DMS153 treated with DMSO at 0.1 percent for 48 hours (cell line): ENCODE measurements around the gene VWA8.

Experiments used
- DNase-seq: peaks from one replicate; lab custom pipeline; 2025; ENCODE audit not compliant: unreplicated experiment; lab: John Stamatoyannopoulos, UW

VWA8 gene

DNA sequence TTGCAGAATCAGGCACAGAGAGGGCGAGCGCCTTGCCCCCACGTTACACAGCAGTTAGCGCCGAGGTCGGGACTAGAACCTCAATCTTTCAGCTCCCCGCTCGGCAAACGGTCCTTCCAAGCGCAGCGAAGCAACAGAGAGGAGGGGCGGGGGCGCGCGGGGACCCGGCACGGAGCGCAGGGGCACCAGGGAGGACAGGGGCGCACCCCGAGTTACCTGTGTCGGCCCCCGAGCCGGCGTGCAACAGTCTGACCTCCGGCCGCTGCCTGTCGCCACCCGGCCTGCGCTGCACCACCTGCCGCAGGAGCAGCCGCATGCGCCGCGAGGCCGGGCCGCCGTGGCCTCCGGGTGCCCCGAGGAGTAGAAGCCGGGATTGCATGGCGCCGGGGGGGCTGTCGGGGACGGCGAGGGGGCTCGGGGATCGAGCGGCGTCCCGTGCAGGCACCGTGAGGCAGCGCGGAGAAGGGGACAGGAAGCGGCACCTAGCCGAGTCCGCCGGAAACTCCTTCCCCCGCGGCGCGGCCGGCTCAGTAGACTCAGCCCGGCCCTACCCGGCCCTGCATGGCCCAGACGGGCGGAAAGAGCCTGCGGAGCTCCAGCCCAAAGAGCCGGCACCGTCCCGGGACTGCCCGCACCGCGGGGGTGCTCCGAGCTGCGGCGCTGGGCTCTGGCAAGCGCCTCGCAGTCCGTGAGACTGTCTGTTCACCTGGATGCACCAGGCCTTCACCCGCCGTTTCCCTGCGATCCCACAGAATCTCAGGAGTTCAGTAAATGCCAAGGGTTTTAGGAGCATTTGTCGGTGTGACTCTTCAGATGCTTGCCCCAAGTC lies at the start of gene VWA8:
TSS of gene VWA8 (minus strand) at position 473 of the 829 bp plus-strand sequence. CDS start at position 379, 94 bp downstream.
- peak; percentile 76 for DNase-seq

- no peak for DNase-seq
Observed at GRCh38 chr13:42009057-42009456, 48.1 kb upstream of the VWA8 start.

- no peak for DNase-seq
Observed at GRCh38 chr13:42007844-42008243, 46.9 kb upstream of the VWA8 start.

- DNase-seq: no peak
Observed at GRCh38 chr13:42002066-42002465, 41.2 kb upstream of the VWA8 start.

DNA sequence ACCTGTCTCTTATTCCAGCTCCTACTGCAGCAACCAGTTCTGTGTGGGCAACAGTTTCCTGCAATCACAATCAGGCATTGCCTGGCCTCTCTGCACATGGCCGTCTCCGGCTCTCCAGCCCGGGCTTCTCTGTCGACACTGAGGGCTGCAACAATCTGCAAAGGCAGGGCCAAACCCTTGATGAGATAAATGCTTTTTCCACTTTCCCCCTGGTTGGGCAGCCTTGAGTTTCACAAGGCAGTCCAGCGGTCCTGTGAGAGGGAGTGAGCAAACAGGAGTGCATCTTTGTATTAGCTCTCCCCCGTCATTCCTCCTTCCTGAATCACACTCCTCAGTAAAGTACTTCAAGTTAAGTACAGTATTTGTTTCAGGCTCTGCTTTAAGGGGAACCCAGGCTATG lies 40.7 kb upstream of the VWA8 start:
- no peak for DNase-seq

DNA sequence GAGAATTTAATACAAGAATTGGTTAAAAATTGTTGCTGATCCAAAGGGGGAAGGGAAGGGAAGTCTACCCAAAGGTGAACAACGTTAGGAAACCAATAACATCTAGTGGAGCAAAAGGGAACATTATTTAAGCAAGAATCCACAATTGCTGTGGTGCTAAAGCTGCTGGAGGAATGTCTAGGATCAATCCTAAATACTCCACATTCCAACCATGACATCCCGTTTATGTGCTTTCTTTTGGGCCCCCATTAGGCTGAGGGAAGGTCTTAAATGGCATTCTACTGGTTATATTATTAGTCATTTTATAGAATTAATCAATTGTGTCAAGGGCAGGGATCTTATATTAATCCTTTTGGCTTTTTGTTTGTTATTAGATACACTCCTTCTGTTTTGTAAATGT lies 39.9 kb upstream of the VWA8 start:
- DNase-seq: no peak

DNA sequence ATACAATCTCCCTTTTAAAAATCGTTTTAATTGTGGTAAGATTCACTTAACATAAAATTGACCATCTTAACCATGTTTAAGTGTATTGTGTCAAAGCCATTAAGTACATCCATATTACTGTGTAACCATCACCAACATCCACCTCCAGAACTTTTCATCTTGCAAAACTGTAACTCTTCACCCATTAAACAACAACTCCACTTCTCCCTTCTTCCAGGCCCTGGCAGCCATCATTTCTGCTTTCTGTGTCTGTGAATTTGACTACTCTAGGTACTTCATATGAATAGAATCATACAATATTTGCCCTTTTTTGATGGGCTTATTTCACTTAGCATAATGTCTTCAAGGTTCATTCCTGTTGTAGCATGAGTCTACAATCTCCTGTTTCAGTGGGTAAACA lies 36.5 kb upstream of the VWA8 start:
- DNase-seq: no peak

GRCh38 chr13:41995946-41996345 lies 35.0 kb upstream of the VWA8 start:
- DNase-seq: no peak

GRCh38 chr13:41995336-41995735 lies 34.4 kb upstream of the VWA8 start:
- DNase-seq: no peak

DNA sequence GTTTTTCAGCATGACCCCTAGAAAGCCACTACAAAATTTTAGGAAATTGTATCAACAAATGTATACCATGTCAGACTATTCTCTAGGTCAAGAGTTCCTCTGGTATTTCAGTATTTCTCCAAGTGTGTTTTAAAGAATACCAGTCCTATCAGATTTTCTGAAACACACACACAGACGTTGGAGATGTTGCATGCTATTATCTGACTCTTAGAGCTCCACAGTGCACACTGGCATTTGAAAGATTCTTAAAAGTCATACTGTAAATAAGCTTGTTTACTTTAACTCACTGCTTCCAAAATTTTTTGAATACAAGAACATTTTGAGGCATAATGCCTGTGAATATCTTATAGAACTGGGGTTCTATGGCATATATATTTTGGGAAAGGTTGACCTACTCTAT lies 33.8 kb upstream of the VWA8 start:
- no peak for DNase-seq

GRCh38 chr13:41991936-41992335 lies 31.0 kb upstream of the VWA8 start:
- no peak for DNase-seq

DNA sequence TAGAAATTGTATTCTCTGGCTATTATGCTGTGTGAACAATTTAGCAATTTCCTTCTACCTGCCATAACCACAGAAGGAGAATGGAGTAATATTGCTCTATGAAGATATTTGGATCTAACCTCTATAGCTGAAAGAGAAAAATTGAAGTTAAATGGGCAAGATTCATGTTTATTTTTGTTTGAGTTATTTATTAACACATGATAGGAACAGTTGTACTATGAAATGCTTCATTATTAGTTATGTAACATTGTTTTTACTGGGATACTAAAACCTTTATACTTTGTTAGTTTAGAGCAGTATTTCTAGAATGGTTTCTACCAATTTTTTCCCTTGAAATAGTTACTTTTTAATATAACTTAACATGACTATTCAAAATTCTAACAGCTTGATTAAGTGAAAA lies 27.3 kb upstream of the VWA8 start:
- no peak for DNase-seq

- no peak for DNase-seq
Observed at GRCh38 chr13:41985788-41986508, 25.0 kb upstream of the VWA8 start.

- no peak for DNase-seq
Observed at GRCh38 chr13:41981951-41982715, 21.2 kb upstream of the VWA8 start.

DNA sequence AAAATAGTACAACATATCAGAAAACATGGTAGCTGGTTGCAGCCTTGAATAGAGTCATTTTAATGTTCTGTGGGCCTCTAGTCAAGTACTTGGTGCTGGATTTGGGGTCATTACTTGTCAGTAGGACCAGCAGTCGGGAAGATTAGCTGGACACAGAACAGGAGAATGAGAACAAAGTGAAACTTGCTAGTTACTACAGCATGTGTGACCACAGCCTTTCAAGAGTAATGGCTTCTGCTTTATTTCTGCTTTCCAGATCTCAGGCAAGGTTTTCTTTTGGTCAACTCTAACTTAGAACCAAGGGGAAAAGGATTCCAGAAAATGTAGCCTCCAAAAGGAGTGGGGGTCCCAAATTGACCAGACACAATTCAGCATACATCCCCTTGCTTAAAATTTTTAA lies 17.1 kb upstream of the VWA8 start:
- DNase-seq: no peak

DNA sequence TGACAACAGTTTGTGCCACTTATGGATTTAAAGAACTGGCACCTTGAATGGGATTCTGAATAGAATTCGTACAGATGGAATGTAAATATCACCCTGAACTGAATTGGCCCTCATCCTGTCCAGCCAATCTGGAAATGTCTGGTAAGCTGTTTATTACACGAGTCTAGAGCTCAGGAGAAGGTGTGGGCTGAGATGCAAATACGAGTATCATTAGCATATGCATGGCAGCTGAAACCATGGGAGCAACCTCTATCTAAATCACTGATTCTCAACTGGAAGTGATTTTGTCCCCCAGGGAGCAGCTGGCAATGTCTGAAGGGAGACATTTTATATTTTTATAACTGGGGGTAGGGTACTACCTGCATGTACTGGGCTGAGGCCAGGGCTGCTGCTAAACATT lies 15.6 kb upstream of the VWA8 start:
- DNase-seq: no peak

GRCh38 chr13:41974262-41974900 lies 13.5 kb upstream of the VWA8 start:
- DNase-seq: no peak

DNA sequence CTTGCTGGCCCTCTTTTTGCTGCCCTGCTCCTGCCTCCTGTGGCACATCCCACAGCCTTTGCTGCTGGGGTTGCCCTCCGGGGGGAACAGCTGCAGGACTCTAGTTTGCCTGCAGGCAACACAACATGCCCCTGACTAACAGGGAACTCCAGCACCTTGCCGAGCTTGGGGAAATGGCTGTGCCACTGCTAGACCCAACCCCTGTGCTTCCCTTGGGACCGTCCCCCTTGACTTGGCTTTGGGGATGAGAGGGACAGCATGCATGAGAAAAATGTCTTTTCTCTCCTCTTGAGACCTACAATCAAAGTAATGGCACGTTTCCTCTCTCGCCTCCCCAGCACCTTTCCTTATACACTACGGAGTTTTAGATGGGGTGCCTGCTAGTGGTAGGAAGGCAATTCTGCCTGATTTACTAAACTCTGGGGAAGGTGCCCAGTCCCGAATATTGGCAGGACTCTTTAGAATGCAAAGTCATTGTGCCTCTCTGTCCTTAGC lies 12.4 kb upstream of the VWA8 start:
- no peak for DNase-seq

DNA sequence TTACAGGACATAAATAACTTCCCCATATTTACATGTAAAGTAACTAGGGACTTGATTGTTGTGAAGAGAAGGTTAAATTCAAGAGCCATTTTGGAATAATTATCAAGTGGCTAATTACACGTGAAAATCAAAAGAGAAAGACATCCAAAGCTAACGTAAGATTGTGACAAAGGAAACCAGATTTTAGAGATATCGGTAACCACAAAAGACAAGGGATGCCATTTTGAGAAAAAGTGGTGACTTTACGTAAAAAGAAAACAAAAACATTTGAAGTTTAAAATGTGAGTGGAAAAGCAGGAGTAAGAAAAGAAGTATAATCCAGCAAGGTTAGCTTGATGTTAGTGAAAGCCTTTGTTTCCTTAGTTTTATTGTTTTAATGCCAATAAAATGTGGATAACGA lies 10.9 kb upstream of the VWA8 start:
- DNase-seq: no peak

GRCh38 chr13:41970918-41971317 lies 10.0 kb upstream of the VWA8 start:
- no peak for DNase-seq

GRCh38 chr13:41970022-41970421 lies 9.1 kb upstream of the VWA8 start:
- no peak for DNase-seq
